Measurements from ENCODE around the gene IDI1.

- no peak for TF ChIP-seq CTCF (IDR thresholded peaks at IDR 0.05 in 8 of 11, conservative IDR thresholded peaks at IDR 0.05 in 3 of 11)
- no peak for TF ChIP-seq POLR2A (IDR thresholded peaks at IDR 0.05)
These were observed 19.1 kb downstream of the IDI1 start for GRCh38 chr10:1029838-1030237.
